Thyroid gland (tissue), 4 donors: ENCODE results near the gene GNAQ. TPM values are rescaled to one million over a fixed set of nuclear protein-coding genes. Genes with fewer than 3 reads are reported as not detected.

Experiments used
- DNase-seq, 2 donors: peaks; one replicate each; pipeline ENCODE4 v3.0.0-alpha.2; 2019
- H3K27ac ChIP-seq, 3 donors: fragments of 200-600 bp; sonication (generic); 1 replicate in 2 of 3; 2 replicates in 1 of 3; pipeline ENCODE4 v1.5.1; 2016 to 2019; ENCODE audit warnings: mild to moderate bottlenecking in 1 of 3, moderate library complexity in 1 of 3
- H3K27me3 ChIP-seq: fragments of 200-600 bp; sonication (generic); one replicate; pipeline ENCODE4 v1.5.1; 2019
- H3K36me3 ChIP-seq, 2 donors: fragments of 200-600 bp; sonication (generic); one replicate each; pipeline ENCODE4 v1.5.1; 2016 to 2019
- H3K4me1 ChIP-seq, 2 donors: fragments of 200-600 bp; sonication (generic); one replicate each; pipeline ENCODE4 v1.5.1; 2017 to 2019
- H3K4me3 ChIP-seq, 3 donors: fragments of 200-600 bp; sonication (generic); replicated peaks in 1 of 3; 1 replicate in 2 of 3; 2 replicates in 1 of 3; pipeline ENCODE4 v1.5.1; 2016; ENCODE audit warnings: mild to moderate bottlenecking in 1 of 3
- H3K9me3 ChIP-seq: fragments of 200-600 bp; sonication (generic); one replicate; pipeline ENCODE4 v1.5.1; 2017
- CTCF ChIP-seq, 6 experiments: fragments of 200-600 bp in 3 of 6; fragments of 450-650 bp in 3 of 6; sonication (generic) in 3 of 6; IDR thresholded peaks; one replicate each; pipeline ENCODE4 v1.5.1; 2016 to 2019; ENCODE audit warnings: antibody characterized with exemption in 6 of 6, mild to moderate bottlenecking in 2 of 6, inconsistent platforms in 1 of 6, moderate library complexity in 1 of 6
- POLR2A ChIP-seq, 2 donors: fragments of 450-650 bp; IDR thresholded peaks; one replicate each; pipeline ENCODE4 v1.6.1; 2017; ENCODE audit warnings: antibody characterized with exemption in 2 of 2, mild to moderate bottlenecking in 2 of 2, moderate library complexity in 1 of 2
- WGBS, 2 donors: methylation state at CpG; one replicate each; pipeline ENCODE4 v1.1.5; 2017; 5-methylcytosine and 5-hydroxymethylcytosine counted together
- intact Hi-C: fragments of 100-400 bp; cut with DNase I; formaldehyde crosslinking; loops from one replicate; pipeline ENCODE4 v1.15.1; 2023
- total RNA-seq, 4 donors: library from RNA; depleted of rRNA; stranded (reverse); fragments of >200 nt; gene quantifications; one replicate each; pipeline ENCODE4 v1.2.3, GENCODE V29; 2016

Gene GNAQ
- total RNA-seq, 4 donors from 2014 or later = 40.0 to 60.8 (median 58.1) TPM

DNA sequence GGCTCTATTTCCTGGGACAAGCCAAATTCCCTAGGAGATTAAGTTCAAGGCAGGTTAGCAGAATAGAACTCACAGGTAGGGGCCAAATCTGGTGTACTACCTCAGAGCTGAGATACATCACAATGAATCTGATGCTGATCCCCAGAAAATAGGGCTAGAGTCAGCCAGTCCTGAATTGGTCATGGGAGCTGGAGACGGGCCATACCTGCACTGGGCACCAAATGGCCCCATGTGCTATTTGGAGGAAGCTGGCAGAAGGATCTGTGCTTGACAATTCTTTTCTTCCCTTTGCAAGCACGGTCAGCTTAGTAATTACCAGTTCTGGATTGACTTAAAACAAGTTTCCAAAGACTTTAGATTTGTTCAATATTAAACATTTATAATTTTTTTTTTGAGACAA is 10.4 kb upstream of the GNAQ start:
- Histone ChIP-seq H3K4me1 (peaks cover 21 to 23% of the 10 kb centered on the region in 2 donors), H3K36me3 (no peaks in the 10 kb centered on the region), H3K9me3 (no peaks in the 10 kb centered on the region), H3K4me3 (no peak overlapping the region), H3K27me3 (no peaks in the 10 kb centered on the region), H3K27ac (no peak overlapping the region)
- intact Hi-C loops = no loop called here
- TF ChIP-seq CTCF (IDR thresholded peaks at IDR 0.05) (no peak), POLR2A (IDR thresholded peaks at IDR 0.05) (no peak)
- DNase-seq = peak in 1 of 2 donors; percentile 20
- 84 to 85% methylated on average over 2 of the region's 2 CpGs for WGBS, 2 donors

DNA sequence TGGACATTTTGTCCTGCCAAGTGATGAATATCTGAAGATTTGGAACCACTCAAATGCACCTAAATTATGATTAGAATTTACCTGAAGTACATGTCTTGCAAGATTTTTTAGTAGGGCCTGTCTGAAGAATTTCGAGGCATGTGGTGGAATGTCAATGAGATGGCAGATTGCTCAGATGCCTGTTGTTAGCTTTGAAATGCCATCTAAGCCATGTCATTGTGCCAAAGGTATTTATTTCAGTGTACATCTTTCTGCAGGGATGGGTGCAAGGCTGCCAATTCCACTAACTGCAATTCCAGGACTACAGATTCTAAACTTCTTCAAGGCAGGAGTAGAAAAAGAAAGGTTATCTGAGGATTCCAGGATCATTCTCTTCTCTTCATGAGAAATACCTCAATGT is 9.1 kb upstream of the GNAQ start:
- no peak for TF ChIP-seq POLR2A (IDR thresholded peaks at IDR 0.05)
- TF ChIP-seq CTCF (IDR thresholded peaks at IDR 0.05) = no peak
- 41 to 46% methylated on average over 1 of the region's 1 CpG for WGBS, 2 donors
- DNase-seq = peak; percentile 13 to 20
- no peak overlapping the region for H3K4me3 ChIP-seq
- H3K36me3 ChIP-seq = no peaks in the 10 kb centered on the region
- H3K9me3 ChIP-seq = no peaks in the 10 kb centered on the region
- peaks cover 21 to 23% of the 10 kb centered on the region in 2 donors for H3K4me1 ChIP-seq
- no peak overlapping the region for H3K27ac ChIP-seq
- intact Hi-C loops = no loop called here
- H3K27me3 ChIP-seq = no peaks in the 10 kb centered on the region

- TF ChIP-seq CTCF (IDR thresholded peaks at IDR 0.05) (no peak), POLR2A (IDR thresholded peaks at IDR 0.05) (no peak)
- 76 to 78% methylated on average over 4 of the region's 4 CpGs for WGBS, 2 donors
- intact Hi-C loops = loop anchor here (10.0 kb wide), 2 partner anchors 194 to 604 kb away; no protein-coding TSS in a partner anchor
Observed at GRCh38 chr9:78038620-78039300, 7.1 kb upstream of the GNAQ start.

GRCh38 chr9:78035383-78035993 is 3.9 kb upstream of the GNAQ start:
- no peak for TF ChIP-seq POLR2A (IDR thresholded peaks at IDR 0.05)
- TF ChIP-seq CTCF (IDR thresholded peaks at IDR 0.05) = peak; percentile 62 to 81 (median 80)
- DNase-seq = peak; percentile 56 to 67
- H3K9me3 ChIP-seq = no peaks in the 10 kb centered on the region
- intact Hi-C loops = loop anchor here (10.0 kb wide), 2 partner anchors 191 to 601 kb away; no protein-coding TSS in a partner anchor
- peak overlapping the region in 2 of 3 donors; percentile 36 to 42 for H3K27ac ChIP-seq
- no peaks in the 10 kb centered on the region for H3K36me3 ChIP-seq
- peaks cover 21 to 23% of the 10 kb centered on the region in 2 donors for H3K4me1 ChIP-seq
- H3K27me3 ChIP-seq = no peaks in the 10 kb centered on the region
- H3K4me3 ChIP-seq = no peak overlapping the region
- 20 to 23% methylated on average over 10 of the region's 10 CpGs for WGBS, 2 donors

More at GRCh38 chr9:78038620-78039300, 7.1 kb upstream of the GNAQ start:
- peaks cover 28 to 31% of the 10 kb centered on the region in 2 donors for H3K4me1 ChIP-seq
- no peak overlapping the region for H3K4me3 ChIP-seq
- H3K27ac ChIP-seq = no peak overlapping the region
- no peaks in the 10 kb centered on the region for H3K9me3 ChIP-seq
- H3K27me3 ChIP-seq = no peaks in the 10 kb centered on the region
- no peak for DNase-seq
- no peaks in the 10 kb centered on the region for H3K36me3 ChIP-seq

GRCh38 chr9:78033870-78034269 is 2.3 kb upstream of the GNAQ start:
- Histone ChIP-seq H3K27me3 (no peaks in the 10 kb centered on the region), H3K9me3 (no peaks in the 10 kb centered on the region), H3K27ac (no peak overlapping the region), H3K4me1 (peaks cover 22 to 26% of the 10 kb centered on the region in 2 donors), H3K4me3 (no peak overlapping the region), H3K36me3 (no peaks in the 10 kb centered on the region)
- intact Hi-C loops = loop anchor here (10.0 kb wide), 2 partner anchors 189 to 599 kb away; no protein-coding TSS in a partner anchor
- 89 to 91% methylated on average over 2 of the region's 2 CpGs for WGBS, 2 donors
- DNase-seq = no peak
- TF ChIP-seq CTCF (IDR thresholded peaks at IDR 0.05) (no peak), POLR2A (IDR thresholded peaks at IDR 0.05) (no peak)
